Testis (tissue), 3 donors: ENCODE measurements around the gene CEACAM16. TPM values are rescaled to one million over a fixed set of nuclear protein-coding genes. Genes with fewer than 3 reads are reported as not detected.
"Not testable (repeated sequence)": the region's sequence is repeated elsewhere in the genome, so short reads cannot be mapped to it uniquely, and the experiment has no call there.

Experiments
- DNase-seq: peaks from one replicate; pipeline ENCODE4 v3.0.0-alpha.2; 2019
- H3K27ac ChIP-seq, 2 donors: fragments of 200-600 bp; sonication (generic); one replicate each; pipeline ENCODE4 v1.5.1; 2019
- H3K27me3 ChIP-seq: fragments of 200-600 bp; sonication (generic); one replicate; pipeline ENCODE4 v1.5.1; 2019
- H3K36me3 ChIP-seq: fragments of 200-600 bp; sonication (generic); one replicate; pipeline ENCODE4 v1.5.1; 2017; ENCODE audit warnings: low read depth; ENCODE audit errors: missing control alignments
- H3K4me1 ChIP-seq: fragments of 200-600 bp; sonication (generic); one replicate; pipeline ENCODE4 v1.5.1; 2019
- H3K4me3 ChIP-seq, 2 donors: fragments of 200-600 bp; sonication (generic); one replicate each; pipeline ENCODE4 v1.5.1; 2017 to 2019
- H3K9me3 ChIP-seq: fragments of 200-600 bp; sonication (generic); one replicate; pipeline ENCODE4 v1.5.1; 2017
- CTCF ChIP-seq, 3 experiments: fragments of 450-650 bp in 2 of 3; fragments of 200-600 bp in 1 of 3; sonication (generic) in 1 of 3; IDR thresholded peaks; one replicate each; pipeline ENCODE4 v1.5.1; 2016 to 2019; ENCODE audit warnings: antibody characterized with exemption in 3 of 3, mild to moderate bottlenecking in 2 of 3, moderate library complexity in 1 of 3
- POLR2A ChIP-seq: fragments of 450-650 bp; IDR thresholded peaks from one replicate; pipeline ENCODE4 v1.6.1; 2017; ENCODE audit warnings: antibody characterized with exemption, mild to moderate bottlenecking, moderate library complexity
- WGBS, 2 donors: methylation state at CpG; one replicate each; pipeline ENCODE4 v1.1.5; 2018; 5-methylcytosine and 5-hydroxymethylcytosine counted together
- intact Hi-C: fragments of 100-400 bp; cut with DNase I; formaldehyde crosslinking; loops from one replicate; pipeline ENCODE4 v1.15.1; 2023; ENCODE audit warnings: low total_unique reads
- polyA plus RNA-seq: library from polyadenylated mRNA; stranded (reverse); fragments of 350-450 nt; fragmentation: Illumina TruSeq; extraction: RNeasy Lipid Tissue Mini Kit (QIAGEN cat#74804); gene quantifications from one replicate; pipeline ENCODE4 v1.2.3, GENCODE V29; 2014; ENCODE audit warnings: low read depth, low replicate concordance; ENCODE audit not compliant: insufficient read depth
- total RNA-seq, 2 donors: library from RNA; depleted of rRNA; stranded (reverse); fragments of >200 nt; gene quantifications; one replicate each; pipeline ENCODE4 v1.2.3, GENCODE V29; 2016

Gene CEACAM16
- total and polyA plus RNA-seq, 3 donors from 2014 or later, result 0.50 TPM; not detected in 2

- 84 to 92% methylated on average over 3 to 6 of the region's 6 CpGs for WGBS, 2 donors
- DNase-seq, result no peak
- H3K27ac ChIP-seq, result no peak overlapping the region
- TF ChIP-seq POLR2A, result no peak
- TF ChIP-seq CTCF (IDR thresholded peaks at IDR 0.05), result no peak
- no peaks in the 10 kb centered on the region for H3K27me3 ChIP-seq
- H3K36me3 ChIP-seq, result no peaks in the 10 kb centered on the region
- H3K4me3 ChIP-seq, result no peak overlapping the region
- H3K9me3 ChIP-seq, result no peaks in the 10 kb centered on the region
- no peaks in the 10 kb centered on the region for H3K4me1 ChIP-seq
- intact Hi-C loops, result no loop called here
Observed at GRCh38 chr19:44706506-44707236, 7.7 kb downstream of the CEACAM16 start.

GRCh38 chr19:44707794-44708193 lies 8.8 kb downstream of the CEACAM16 start:
- intact Hi-C loops, result no loop called here
- H3K4me1 ChIP-seq, result no peaks in the 10 kb centered on the region
- no peak overlapping the region for H3K27ac ChIP-seq
- no peak for TF ChIP-seq CTCF (IDR thresholded peaks at IDR 0.05)
- no peak for TF ChIP-seq POLR2A
- H3K36me3 ChIP-seq, result no peaks in the 10 kb centered on the region
- no peaks in the 10 kb centered on the region for H3K9me3 ChIP-seq
- no peak overlapping the region for H3K4me3 ChIP-seq
- WGBS, 2 donors, result 94% methylated on average over 20 of the region's 20 CpGs
- DNase-seq, result no peak
- H3K27me3 ChIP-seq, result no peaks in the 10 kb centered on the region

GRCh38 chr19:44708940-44709339 lies 10.0 kb downstream of the CEACAM16 start:
- Histone ChIP-seq H3K27ac (no peak overlapping the region), H3K4me3 (no peak overlapping the region), H3K36me3 (no peaks in the 10 kb centered on the region), H3K27me3 (no peaks in the 10 kb centered on the region), H3K9me3 (no peaks in the 10 kb centered on the region), H3K4me1 (no peaks in the 10 kb centered on the region)
- intact Hi-C loops, result no loop called here
- DNase-seq, result no peak
- 85 to 89% methylated on average over 3 to 5 of the region's 5 CpGs for WGBS, 2 donors
- no peak for TF ChIP-seq POLR2A
- no peak for TF ChIP-seq CTCF (IDR thresholded peaks at IDR 0.05)

- H3K36me3 ChIP-seq, H3K4me1 ChIP-seq, H3K9me3 ChIP-seq, intact Hi-C loops, H3K4me3 ChIP-seq, DNase-seq, H3K27ac ChIP-seq, H3K27me3 ChIP-seq: not testable (repeated sequence)
- 72 to 74% methylated on average over 2 to 4 of the region's 4 CpGs for WGBS, 2 donors
Observed at GRCh38 chr19:44709434-44710266, 10.7 kb downstream of the CEACAM16 start.

- TF ChIP-seq CTCF (IDR thresholded peaks at IDR 0.05), result no peak
- no peak for TF ChIP-seq POLR2A
- Histone ChIP-seq H3K27me3 (no peaks in the 10 kb centered on the region), H3K4me3 (no peak overlapping the region), H3K27ac (no peak overlapping the region), H3K36me3 (no peaks in the 10 kb centered on the region), H3K4me1 (no peaks in the 10 kb centered on the region), H3K9me3 (no peaks in the 10 kb centered on the region)
- intact Hi-C loops, result no loop called here
- 60 to 87% methylated on average over 1 to 14 of the region's 14 CpGs for WGBS, 2 donors
- no peak for DNase-seq
Observed at GRCh38 chr19:44710483-44710882, 11.5 kb downstream of the CEACAM16 start.
